Measurements from ENCODE around the gene ZNF688. TPM values are rescaled to one million over a fixed set of nuclear protein-coding genes. Genes with fewer than 3 reads are reported as not detected.
"Not testable (repeated sequence)": the region's sequence is repeated elsewhere in the genome, so short reads cannot be mapped to it uniquely, and the experiment has no call there.

The ZNF688 gene
- total RNA-seq, 3 donors from 2014 or later (not counting 1 experiment from before 2014, with no cell fraction given) = 10.1 to 16.9 (median 16.5) TPM

- intact Hi-C loops (cut with micrococcal nuclease) = no loop called here
These were observed 47.5 kb downstream of the ZNF688 start for GRCh38 chr16:30523768-30524574.

GRCh38 chr16:30522702-30523463 lies 48.6 kb downstream of the ZNF688 start:
- H3K4me1 Mint-ChIP-seq = peaks cover 19 to 30% of the 10 kb centered on the region in 2 donors
- peaks cover 18% of the 10 kb centered on the region for H3K36me3 Mint-ChIP-seq
- ATAC-seq; H3K27me3 Mint-ChIP-seq (ENCODE audit: low read depth in 2 of 2); H3K9me3 Mint-ChIP-seq; intact Hi-C loops (cut with micrococcal nuclease); DNase-seq; H3K27ac ChIP-seq (ENCODE audit: low read length); H3K9me3 ChIP-seq (ENCODE audit: control insufficient read depth, insufficient read depth, low read length); H3K27me3 ChIP-seq (ENCODE audit: control insufficient read depth, insufficient read depth, low read length); H3K4me3 ChIP-seq (ENCODE audit: low read length): not testable (repeated sequence)
- H3K36me3 ChIP-seq (ENCODE audit: control insufficient read depth, insufficient read depth, low read length) = peaks cover 39% of the 10 kb centered on the region
- WGBS (ENCODE audit: insufficient coverage) = 92% methylated on average over 9 of the region's 12 CpGs
- peaks cover 24% of the 10 kb centered on the region for H3K4me1 ChIP-seq (ENCODE audit: control insufficient read depth, insufficient read depth, low read length)
- H3K27ac Mint-ChIP-seq = peak overlapping the region; percentile 22 to 79
- peak overlapping the region; percentile 39 for H3K4me3 Mint-ChIP-seq

More at GRCh38 chr16:30523768-30524574, 47.5 kb downstream of the ZNF688 start:
- Histone ChIP-seq H3K4me1 (ENCODE audit: control insufficient read depth, insufficient read depth, low read length) (peaks cover 18% of the 10 kb centered on the region), H3K36me3 (ENCODE audit: control insufficient read depth, insufficient read depth, low read length) (peaks cover 28% of the 10 kb centered on the region), H3K27me3 (ENCODE audit: control insufficient read depth, insufficient read depth, low read length) (no peaks in the 10 kb centered on the region), H3K9me3 (ENCODE audit: control insufficient read depth, insufficient read depth, low read length) (no peaks in the 10 kb centered on the region), H3K4me3 (ENCODE audit: low read length) (no peak overlapping the region), H3K27ac (ENCODE audit: low read length) (no peak overlapping the region)
- peaks cover 21 to 37% of the 10 kb centered on the region in 2 donors for H3K4me1 Mint-ChIP-seq
- H3K27ac Mint-ChIP-seq = no peak overlapping the region
- peaks cover 15% of the 10 kb centered on the region for H3K36me3 Mint-ChIP-seq
- TF ChIP-seq CTCF (IDR thresholded peaks at IDR 0.05) = no peak
- 90% methylated on average over 24 of the region's 26 CpGs for WGBS (ENCODE audit: insufficient coverage)
- H3K9me3 Mint-ChIP-seq = no peaks in the 10 kb centered on the region
- peak overlapping the region; percentile 6 for H3K4me3 Mint-ChIP-seq
- H3K27me3 Mint-ChIP-seq (ENCODE audit: low read depth in 2 of 2) = no peaks in the 10 kb centered on the region
- DNase-seq = peak in 1 of 2 donors; percentile 24
- no peak for ATAC-seq

- TF ChIP-seq CTCF (IDR thresholded peaks at IDR 0.05) = no peak
- no peak for ATAC-seq
- no peaks in the 10 kb centered on the region for H3K9me3 Mint-ChIP-seq
- Histone ChIP-seq H3K9me3 (ENCODE audit: control insufficient read depth, insufficient read depth, low read length) (no peaks in the 10 kb centered on the region), H3K4me1 (ENCODE audit: control insufficient read depth, insufficient read depth, low read length) (peaks cover 19% of the 10 kb centered on the region), H3K36me3 (ENCODE audit: control insufficient read depth, insufficient read depth, low read length) (peaks cover 47% of the 10 kb centered on the region), H3K27me3 (ENCODE audit: control insufficient read depth, insufficient read depth, low read length) (no peaks in the 10 kb centered on the region), H3K27ac (ENCODE audit: low read length) (no peak overlapping the region), H3K4me3 (ENCODE audit: low read length) (no peak overlapping the region)
- peak overlapping the region; percentile 39 for H3K4me3 Mint-ChIP-seq
- 87% methylated on average over 11 of the region's 11 CpGs for WGBS (ENCODE audit: insufficient coverage)
- H3K27ac Mint-ChIP-seq = peak overlapping the region; percentile 22 to 79
- DNase-seq = no peak
- no peaks in the 10 kb centered on the region for H3K27me3 Mint-ChIP-seq (ENCODE audit: low read depth in 2 of 2)
- peaks cover 18% of the 10 kb centered on the region for H3K36me3 Mint-ChIP-seq
- H3K4me1 Mint-ChIP-seq = peaks cover 12 to 23% of the 10 kb centered on the region in 2 donors
- intact Hi-C loops (cut with micrococcal nuclease) = no loop called here
These were observed 49.5 kb downstream of the ZNF688 start for GRCh38 chr16:30521873-30522641.
